HCT116 (cell line): ENCODE results near the gene KRTAP10-11. TPM values are rescaled to one million over a fixed set of nuclear protein-coding genes. Genes with fewer than 3 reads are reported as not detected.
A peak's percentile ranks its signal among the peaks of the same experiment; 100 is the strongest.
"Not testable (repeated sequence)": the region's sequence is repeated elsewhere in the genome, so short reads cannot be mapped to it uniquely, and the experiment has no call there.

Source experiments
- ATAC-seq: fragments of 200-7000 bp; cut with Tn5 transposase; 2 replicates; pipeline ENCODE4 v1.9.1; 2020; ENCODE audit warnings: mild to moderate bottlenecking, moderate library complexity
- BruUV-seq: library from RNA; stranded (reverse); fragments of 400-500 nt; replicated peaks from 2 replicates; lab custom pipeline; 2021; lab: Mats Ljungman, UMichigan
- CTCF ChIA-PET: fragments of 300-600 bp; sonication (Branson Sonifier 250); formaldehyde crosslinking; loops from one replicate; lab custom pipeline; 2021; ENCODE audit warnings: antibody characterized with exemption; lab: Charles Lee
- POLR2A ChIA-PET: fragments of 300-600, 350-600 bp; sonication (Branson Sonifier 250); formaldehyde crosslinking; loops from one replicate; lab custom pipeline; 2021; ENCODE audit warnings: antibody characterized with exemption; lab: Charles Lee
- RAD21 ChIA-PET, 2 experiments: fragments of 300-600 bp; sonication (Branson Sonifier 250); formaldehyde crosslinking; loops; one replicate each; lab custom pipeline; 2023; ENCODE audit warnings: low total read pairs in 2 of 2; ENCODE audit not compliant: uncharacterized antibody in 2 of 2, unreplicated experiment in 2 of 2, low non-redundant PET in 1 of 2; lab: Charles Lee
- DNase-seq: peaks from one replicate; pipeline ENCODE4 v3.0.0-alpha.2; 2010; ENCODE audit warnings: low read depth, low spot score
- H2AFZ ChIP-seq: fragments of 200-600 bp; shearing (Covaris generic), sonication (generic); 2 replicates; pipeline ENCODE4 v1.6.1; 2017; ENCODE audit warnings: low read depth, mixed run types, mixed read lengths, antibody characterized with exemption, low read length; ENCODE audit not compliant: poor library complexity, severe bottlenecking
- H3K27ac ChIP-seq: 2 replicates; pipeline ENCODE4 v1.5.1; 2012; ENCODE audit warnings: low read depth, low read length
- H3K27me3 ChIP-seq: fragments of 200-600 bp; sonication (generic); 2 replicates; pipeline ENCODE4 v1.6.1; 2016; ENCODE audit warnings: mixed run types, low read length, mixed read lengths; ENCODE audit not compliant: insufficient read depth
- H3K36me3 ChIP-seq, 2 experiments: fragments of 200-500 bp in 1 of 2; fragments of 200-600 bp in 1 of 2; sonication (Bioruptor generic) in 1 of 2; sonication (generic) in 1 of 2; 2 replicates each; pipeline versions ENCODE4 v1.5.1 to v1.6.1; 2014 to 2016; ENCODE audit warnings: low read length in 2 of 2, inconsistent platforms in 1 of 2, mixed read lengths in 1 of 2, mixed run types in 1 of 2; ENCODE audit not compliant: insufficient read depth in 2 of 2, control insufficient read depth in 1 of 2
- H3K4me1 ChIP-seq, 2 experiments: fragments of 200-600 bp in 1 of 2; sonication (generic) in 1 of 2; 2 replicates each; pipeline versions ENCODE4 v1.5.1 to v1.6.1; 2012 to 2017; ENCODE audit warnings: low read length in 2 of 2, inconsistent platforms in 1 of 2, mild to moderate bottlenecking in 1 of 2, mixed read lengths in 1 of 2, mixed run types in 1 of 2, moderate library complexity in 1 of 2; ENCODE audit not compliant: insufficient read depth in 2 of 2, control insufficient read depth in 1 of 2
- H3K4me2 ChIP-seq: fragments of 200-600 bp; sonication (generic); 2 replicates; pipeline ENCODE4 v1.6.1; 2017; ENCODE audit warnings: mixed run types, low read length, mixed read lengths
- H3K4me3 ChIP-seq, 2 experiments: fragments of 200-600 bp in 1 of 2; sonication (generic) in 1 of 2; replicated peaks in 1 of 2; 2 replicates each; pipeline ENCODE4 v1.5.1; 2011 to 2016; ENCODE audit warnings: low read length in 2 of 2, control low read depth in 1 of 2, low read depth in 1 of 2, mild to moderate bottlenecking in 1 of 2, mixed read lengths in 1 of 2, mixed run types in 1 of 2
- H3K79me2 ChIP-seq: fragments of 200-600 bp; sonication (generic); 2 replicates; pipeline ENCODE4 v1.6.1; 2017; ENCODE audit warnings: mild to moderate bottlenecking, mixed run types, low read length, moderate library complexity, mixed read lengths; ENCODE audit not compliant: insufficient read depth
- H3K9ac ChIP-seq: fragments of 200-600 bp; sonication (generic); 2 replicates; pipeline ENCODE4 v1.6.1; 2016; ENCODE audit warnings: low read length, mixed read lengths
- H3K9me2 ChIP-seq: fragments of 200-600 bp; sonication (generic), shearing (Covaris generic); 2 replicates; pipeline ENCODE4 v1.6.1; 2017; ENCODE audit warnings: mixed run types, mild to moderate bottlenecking, moderate library complexity; ENCODE audit not compliant: insufficient read depth
- H3K9me3 ChIP-seq, 2 experiments: fragments of 200-500 bp in 1 of 2; fragments of 200-600 bp in 1 of 2; sonication (Bioruptor generic) in 1 of 2; sonication (generic) in 1 of 2; 2 replicates each; pipeline ENCODE4 v1.6.1; 2014 to 2017; ENCODE audit warnings: low read length in 2 of 2, mixed read lengths in 2 of 2, inconsistent platforms in 1 of 2, low read depth in 1 of 2, mild to moderate bottlenecking in 1 of 2, mixed run types in 1 of 2, moderate library complexity in 1 of 2; ENCODE audit not compliant: control insufficient read depth in 1 of 2, insufficient read depth in 1 of 2
- H4K20me1 ChIP-seq: fragments of 200-600 bp; sonication (generic), shearing (Covaris generic); 2 replicates; pipeline ENCODE4 v1.6.1; 2017; ENCODE audit warnings: mixed run types, mild to moderate bottlenecking, moderate library complexity; ENCODE audit not compliant: insufficient read depth
- CBX3 ChIP-seq: IDR thresholded peaks from 2 replicates; pipeline ENCODE4 v1.6.1; 2012; ENCODE audit warnings: low read depth
- ELF1 ChIP-seq: IDR thresholded peaks from 2 replicates; pipeline ENCODE4 v1.6.1; 2012; ENCODE audit warnings: low read depth, borderline replicate concordance
- EZH2phosphoT487 ChIP-seq: fragments of 200-600 bp; IDR thresholded peaks from 2 replicates; pipeline ENCODE4 v1.6.1; 2018; ENCODE audit warnings: antibody characterized with exemption, borderline replicate concordance
- ZFX ChIP-seq: fragments of 450-650 bp; IDR thresholded peaks from 2 replicates; pipeline ENCODE4 v1.6.1; 2017
- ZNF274 ChIP-seq: fragments of 200-500 bp; sonication (Bioruptor generic); IDR thresholded peaks from 2 replicates; pipeline ENCODE4 v1.6.1; 2014; ENCODE audit warnings: mild to moderate bottlenecking, low read depth, low read length, inconsistent platforms
- intact Hi-C: fragments of 100-400 bp; cut with micrococcal nuclease; formaldehyde crosslinking; loops from 2 replicates; pipeline ENCODE4 v1.10.0; 2022
- total RNA-seq: library from RNA; stranded (reverse); gene quantifications from one replicate; pipeline ENCODE4 v1.2.1, GENCODE V29; 2021; ENCODE audit not compliant: unreplicated experiment
- TF ChIP-seq, protein P1 (sequence below): IDR thresholded peaks from 2 replicates; pipeline ENCODE4 v1.6.1; 2012

Gene KRTAP10-11
- total RNA-seq, 1 experiment from 2014 or later, result not detected

DNA sequence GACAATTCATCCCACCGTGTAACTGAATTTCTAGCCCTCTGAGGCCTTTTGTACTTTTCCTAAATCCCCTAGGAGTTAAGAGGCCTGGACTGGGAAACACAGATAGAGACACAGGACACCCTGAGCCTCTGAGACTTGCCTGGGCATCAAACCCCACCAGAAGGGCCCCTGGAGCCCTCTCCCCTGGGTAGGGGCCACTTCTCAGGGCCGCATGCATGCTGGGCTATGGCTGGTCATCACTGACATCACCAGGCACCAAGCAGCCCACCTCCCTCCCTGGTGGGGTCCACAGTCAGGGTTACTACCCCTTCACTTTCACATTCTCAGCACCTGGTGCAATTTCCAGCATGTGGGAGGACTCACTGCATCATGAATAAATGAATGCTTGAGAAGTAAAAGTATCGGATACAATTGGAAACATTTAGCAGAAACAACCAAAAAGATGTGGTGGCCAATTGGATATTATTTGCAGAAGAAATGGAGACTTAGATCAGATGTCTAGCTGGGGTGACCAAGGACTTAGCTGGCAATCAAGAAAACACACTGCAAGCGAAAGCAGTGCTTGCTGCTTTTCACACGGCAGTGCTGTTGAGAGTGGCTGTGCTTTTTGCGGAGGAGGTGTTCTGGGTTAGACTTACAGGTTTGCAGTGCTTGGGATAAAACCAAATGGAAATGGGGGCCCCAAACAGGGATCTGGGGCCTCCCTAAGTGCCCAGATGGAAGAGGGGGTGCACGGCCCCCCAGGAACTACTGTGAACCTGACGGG lies 46.8 kb upstream of the KRTAP10-11 start:
- H3K4me1 ChIP-seq, result peaks cover 0 to 3% of the 10 kb centered on the region in 2 experiments; a peak in 1 of 4 replicates
- H3K9me2 ChIP-seq, result no peaks in the 10 kb centered on the region
- ChIA-PET POLR2A (no interaction called here), CTCF (no interaction called here), RAD21 (no interaction called here)
- ATAC-seq, result no peak
- DNase-seq, result no peak
- intact Hi-C loops, result no loop called here
- H3K4me3 ChIP-seq, result no peak overlapping the region
- no peaks in the 10 kb centered on the region for H3K9me3 ChIP-seq
- BruUV-seq, result no TSS peak
- H3K9ac ChIP-seq, result no peak overlapping the region
- no peak overlapping the region for H3K4me2 ChIP-seq
- no peaks in the 10 kb centered on the region for H3K36me3 ChIP-seq
- peaks cover 9% of the 10 kb centered on the region; the same call in 1 of the 2 replicates for H3K27me3 ChIP-seq
- no peak overlapping the region for H3K27ac ChIP-seq
- TF ChIP-seq EZH2phosphoT487 (no peak), ELF1 (no peak), ZFX (no peak), ZNF274 (no peak), CBX3 (no peak)
- TF ChIP-seq, protein P1, sequence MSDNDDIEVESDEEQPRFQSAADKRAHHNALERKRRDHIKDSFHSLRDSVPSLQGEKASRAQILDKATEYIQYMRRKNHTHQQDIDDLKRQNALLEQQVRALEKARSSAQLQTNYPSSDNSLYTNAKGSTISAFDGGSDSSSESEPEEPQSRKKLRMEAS, result no peak
- no peak overlapping the region for H2AFZ ChIP-seq
- H4K20me1 ChIP-seq, result no peaks in the 10 kb centered on the region
- H3K79me2 ChIP-seq, result no peaks in the 10 kb centered on the region

DNA sequence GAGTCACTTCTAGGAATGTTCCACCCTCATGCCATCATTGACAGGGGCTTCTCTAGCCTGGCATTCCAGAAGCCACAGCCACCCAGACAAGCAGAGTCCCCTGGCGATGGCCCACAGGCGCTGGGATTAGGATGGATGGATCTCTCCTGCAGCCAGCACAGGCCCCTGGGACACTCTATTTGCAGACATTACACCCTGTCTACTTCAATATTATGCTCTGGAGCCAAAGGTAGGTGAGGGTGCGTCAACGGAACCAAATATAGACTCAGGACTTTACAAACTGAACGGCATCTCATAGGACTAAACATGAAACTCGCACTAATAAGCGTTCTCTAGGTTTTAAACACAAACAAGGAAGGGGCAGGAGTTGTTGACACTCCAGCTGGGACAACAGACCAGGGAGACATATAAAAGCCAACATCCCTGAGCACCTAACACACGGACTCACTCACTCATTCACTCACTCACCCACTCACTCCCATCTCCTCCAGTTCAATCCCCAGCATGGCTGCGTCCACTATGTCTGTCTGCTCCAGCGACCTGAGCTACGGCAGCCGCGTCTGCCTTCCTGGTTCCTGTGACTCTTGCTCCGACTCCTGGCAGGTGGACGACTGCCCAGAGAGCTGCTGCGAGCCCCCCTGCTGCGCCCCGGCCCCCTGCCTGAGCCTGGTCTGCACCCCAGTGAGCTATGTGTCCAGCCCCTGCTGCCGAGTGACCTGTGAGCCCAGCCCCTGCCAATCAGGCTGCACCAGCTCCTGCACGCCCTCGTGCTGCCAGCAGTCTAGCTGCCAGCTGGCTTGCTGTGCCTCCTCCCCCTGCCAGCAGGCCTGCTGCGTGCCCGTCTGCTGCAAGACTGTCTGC lies 45.9 kb upstream of the KRTAP10-11 start, which contains the start of gene KRTAP10-7:
Gene KRTAP10-7, plus strand, starts transcription at position 480 of the 861 bp plus-strand sequence. Its CDS starts 25 bp downstream, at position 505.
- H3K4me1 ChIP-seq, H3K36me3 ChIP-seq, H2AFZ ChIP-seq, H3K79me2 ChIP-seq, H3K9me3 ChIP-seq, BruUV-seq, H3K4me2 ChIP-seq, RAD21 ChIA-PET, H3K9ac ChIP-seq, CTCF ChIA-PET, intact Hi-C loops, ATAC-seq, DNase-seq, H3K9me2 ChIP-seq, H4K20me1 ChIP-seq, H3K4me3 ChIP-seq, H3K27ac ChIP-seq, POLR2A ChIA-PET: not testable (repeated sequence)
- H3K27me3 ChIP-seq, result peaks cover 11% of the 10 kb centered on the region; the same call in 1 of the 2 replicates

DNA sequence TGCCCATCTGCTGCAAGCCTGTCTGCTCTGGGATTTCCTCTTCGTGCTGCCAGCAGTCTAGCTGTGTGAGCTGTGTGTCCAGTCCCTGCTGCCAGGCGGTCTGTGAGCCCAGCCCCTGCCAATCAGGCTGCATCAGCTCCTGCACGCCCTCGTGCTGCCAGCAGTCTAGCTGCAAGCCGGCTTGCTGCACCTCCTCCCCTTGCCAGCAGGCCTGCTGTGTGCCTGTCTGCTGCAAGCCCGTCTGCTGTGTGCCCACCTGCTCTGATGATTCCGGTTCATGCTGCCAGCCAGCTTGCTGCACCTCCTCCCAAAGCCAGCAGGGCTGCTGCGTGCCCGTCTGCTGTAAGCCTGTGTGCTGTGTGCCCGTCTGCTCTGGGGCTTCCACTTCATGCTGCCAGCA lies 45.1 kb upstream of the KRTAP10-11 start:
- H3K27me3 ChIP-seq, result peaks cover 11% of the 10 kb centered on the region; the same call in 1 of the 2 replicates
- H3K4me1 ChIP-seq, H3K27ac ChIP-seq, H3K9me3 ChIP-seq, H3K9me2 ChIP-seq, H3K36me3 ChIP-seq, intact Hi-C loops, BruUV-seq, H3K4me3 ChIP-seq, CTCF ChIA-PET, H3K4me2 ChIP-seq, H4K20me1 ChIP-seq, H2AFZ ChIP-seq, H3K79me2 ChIP-seq, H3K9ac ChIP-seq, DNase-seq, POLR2A ChIA-PET, RAD21 ChIA-PET: not testable (repeated sequence)
- peak; percentile 47 for ATAC-seq
